ENCODE measurements around the gene CAPN1. TPM values are rescaled to one million over a fixed set of nuclear protein-coding genes. Genes with fewer than 3 reads are reported as not detected.
"Not testable (repeated sequence)": the region's sequence is repeated elsewhere in the genome, so short reads cannot be mapped to it uniquely, and the experiment has no call there.

Gene CAPN1
- 60.9 and 80.2 TPM in 2 replicates for total RNA-seq

- peak; percentile 57 to 70 for DNase-seq (ENCODE audit: low read depth in 2 of 2)
These were observed at the start of gene CAPN1 for GRCh38 chr11:65181569-65182257. CAPN1 (plus strand) TSS chr11:65181928; CDS start chr11:65182702, 774 bp downstream.

- DNase-seq (ENCODE audit: low read depth in 2 of 2): no peak
These were observed 49.3 kb upstream of the CAPN1 start for GRCh38 chr11:65132238-65132987.

- no peak for DNase-seq (ENCODE audit: low read depth in 2 of 2)
These were observed 48.6 kb upstream of the CAPN1 start for GRCh38 chr11:65132988-65133700.

DNA sequence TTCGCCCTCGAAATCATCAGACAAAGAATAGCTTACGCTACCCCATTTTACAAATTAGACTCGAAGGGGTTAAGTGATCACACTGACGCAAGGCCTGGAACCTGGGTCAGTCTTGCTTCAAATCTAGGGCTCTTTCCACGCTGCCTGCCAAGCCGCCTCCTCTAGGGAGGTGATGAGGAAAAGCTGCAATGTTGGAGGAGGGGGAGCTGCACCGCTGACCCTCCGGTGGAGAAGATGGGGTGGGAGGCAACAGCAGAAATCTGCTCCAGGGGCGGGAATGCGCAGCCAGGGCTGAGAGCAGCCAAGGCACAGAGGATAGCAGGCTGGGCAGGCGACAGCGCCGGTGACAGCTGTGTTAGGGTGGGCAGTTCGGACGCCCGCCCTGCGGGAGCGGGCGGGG lies 48.0 kb upstream of the CAPN1 start:
- peak in 1 of 2 donors; percentile 33 for DNase-seq (ENCODE audit: low read depth in 2 of 2)

- DNase-seq (ENCODE audit: low read depth in 2 of 2): peak; percentile 90 to 93
These were observed 47.3 kb upstream of the CAPN1 start, which contains the start of gene SYVN1 for GRCh38 chr11:65134240-65134951. SYVN1 (minus strand) TSS chr11:65134519; CDS start chr11:65133601, 918 bp downstream.

- peak; percentile 97 to 98 for DNase-seq (ENCODE audit: low read depth in 2 of 2)
These were observed 46.6 kb upstream of the CAPN1 start for GRCh38 chr11:65134952-65135632.

DNA sequence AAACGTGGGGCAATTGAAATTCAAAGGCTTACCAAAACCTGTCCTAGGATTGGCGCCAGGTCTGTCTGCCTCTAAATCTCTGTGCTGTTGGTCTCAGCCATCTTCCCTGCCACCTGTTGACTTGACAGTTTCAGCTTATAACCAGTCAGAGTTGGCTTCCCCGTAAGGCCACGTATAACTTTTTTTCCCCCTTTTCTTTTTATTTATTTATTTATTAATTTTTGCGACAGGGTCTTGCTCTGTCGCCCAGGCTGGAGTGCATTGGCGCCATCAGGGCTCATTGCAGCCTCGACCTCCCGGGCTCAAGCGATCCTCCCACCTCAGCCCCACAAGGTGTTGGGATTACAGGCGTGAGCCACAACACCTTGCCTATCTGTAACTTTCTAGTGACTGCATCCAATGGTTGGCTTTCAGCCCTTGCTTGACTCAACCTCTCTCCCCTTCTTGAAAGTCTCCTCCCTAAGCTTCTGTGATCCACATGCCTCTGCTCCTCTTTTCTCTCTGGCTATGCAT lies 46.0 kb upstream of the CAPN1 start:
- DNase-seq (ENCODE audit: low read depth in 2 of 2): no peak

- DNase-seq (ENCODE audit: low read depth in 2 of 2): no peak
These were observed 45.1 kb upstream of the CAPN1 start for GRCh38 chr11:65136515-65137096.

GRCh38 chr11:65141896-65142494 lies 39.7 kb upstream of the CAPN1 start:
- no peak for DNase-seq (ENCODE audit: low read depth in 2 of 2)

GRCh38 chr11:65147352-65148075 lies 34.2 kb upstream of the CAPN1 start:
- DNase-seq (ENCODE audit: low read depth in 2 of 2): no peak

DNA sequence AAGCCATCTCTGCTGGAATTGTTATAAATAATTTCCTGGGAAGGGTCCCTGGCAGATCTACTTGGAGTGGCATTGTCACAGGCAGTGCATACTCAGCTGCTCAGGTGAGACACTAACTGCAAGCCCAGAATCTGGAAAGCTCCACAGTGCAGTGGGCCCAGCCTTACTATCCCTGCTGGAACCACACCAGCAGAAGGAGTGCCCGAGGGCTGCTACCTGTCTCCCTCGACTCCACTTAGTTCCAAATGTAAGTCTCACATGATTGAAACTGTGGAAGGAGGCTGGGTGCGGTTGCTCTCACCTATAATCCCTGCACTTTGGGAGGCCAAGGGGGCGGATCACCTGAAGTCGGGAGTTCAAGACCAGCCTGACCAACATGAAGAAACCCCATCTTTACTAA lies 33.1 kb upstream of the CAPN1 start:
- no peak for DNase-seq (ENCODE audit: low read depth in 2 of 2)

GRCh38 chr11:65150131-65150508 lies 31.6 kb upstream of the CAPN1 start:
- DNase-seq (ENCODE audit: low read depth in 2 of 2): not testable (repeated sequence)

GRCh38 chr11:65150509-65151299 lies 31.0 kb upstream of the CAPN1 start:
- peak in 1 of 2 donors; percentile 80 for DNase-seq (ENCODE audit: low read depth in 2 of 2)

GRCh38 chr11:65151331-65151899 lies 30.3 kb upstream of the CAPN1 start:
- no peak for DNase-seq (ENCODE audit: low read depth in 2 of 2)

DNA sequence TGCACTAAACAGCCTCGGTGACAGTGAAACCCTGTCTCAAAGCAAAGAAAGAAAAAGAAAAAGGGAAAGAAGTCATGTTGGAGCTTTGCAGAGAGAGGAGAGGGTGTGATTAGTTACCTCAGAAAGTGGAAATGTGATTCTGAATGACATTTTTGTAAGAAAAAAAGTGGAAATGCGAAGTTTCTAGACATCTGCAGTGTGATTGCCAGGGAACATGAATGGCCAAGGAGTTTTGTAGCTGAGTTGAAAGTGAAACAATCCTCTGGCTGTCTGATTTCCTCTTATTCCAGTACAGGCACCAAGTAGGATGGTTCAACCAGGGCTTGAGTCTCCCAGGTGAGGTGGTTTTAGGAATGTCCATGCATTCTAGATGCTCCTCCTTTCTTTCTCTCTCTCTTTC lies 29.6 kb upstream of the CAPN1 start:
- DNase-seq (ENCODE audit: low read depth in 2 of 2): no peak

GRCh38 chr11:65156256-65156655 lies 25.5 kb upstream of the CAPN1 start:
- DNase-seq (ENCODE audit: low read depth in 2 of 2): no peak

DNA sequence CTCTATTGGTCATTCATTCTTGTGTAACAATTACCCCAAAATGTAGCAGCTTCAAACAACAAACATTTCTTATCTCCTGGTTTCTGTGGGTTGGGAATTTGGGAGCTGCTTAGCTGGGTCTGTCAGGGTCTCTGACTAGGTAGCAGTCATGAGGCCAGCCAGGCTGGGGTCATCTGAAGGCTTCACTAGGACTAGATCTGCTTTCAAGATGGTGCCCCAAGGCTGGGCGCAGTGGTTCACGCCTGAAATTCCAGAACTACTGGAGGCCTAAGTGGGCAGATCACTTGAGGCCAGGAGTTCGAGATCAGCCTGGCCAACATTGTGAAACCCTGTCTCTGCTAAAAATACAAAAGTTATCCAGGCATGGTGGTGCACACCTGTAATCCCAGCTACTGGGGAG lies 24.8 kb upstream of the CAPN1 start:
- DNase-seq (ENCODE audit: low read depth in 2 of 2): no peak

DNA sequence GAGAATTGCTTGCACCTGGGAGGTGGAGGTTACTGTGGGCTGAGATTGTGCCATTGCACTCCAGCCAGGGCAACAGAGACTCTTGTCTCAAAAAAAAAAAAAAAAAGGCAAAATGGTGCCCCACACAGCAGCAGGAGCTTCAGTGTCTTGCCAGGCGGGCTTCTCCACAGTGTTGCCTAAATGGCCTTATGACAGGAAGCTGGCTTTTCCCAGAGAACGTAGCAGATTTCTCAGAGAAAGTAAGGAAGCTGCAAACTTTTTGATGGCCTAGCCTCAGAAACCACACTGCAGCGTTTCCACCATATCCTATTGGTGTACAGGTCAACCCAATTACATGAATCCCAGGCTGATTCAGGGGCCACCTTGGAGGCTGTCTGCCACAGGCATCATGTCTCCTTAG lies 24.4 kb upstream of the CAPN1 start:
- no peak for DNase-seq (ENCODE audit: low read depth in 2 of 2)
